Ascending aorta (tissue), 2 donors: Measurements from ENCODE around the gene INPP1. TPM values are rescaled to one million over a fixed set of nuclear protein-coding genes. Genes with fewer than 3 reads are reported as not detected.

Experiments
- DNase-seq, 2 donors: peaks; one replicate each; pipeline ENCODE4 v3.0.0-alpha.2; 2019; ENCODE audit warnings: low spot score in 2 of 2
- H3K27ac ChIP-seq, 2 donors: fragments of 200-600 bp; sonication (generic); one replicate each; pipeline ENCODE4 v1.5.1; 2016 to 2017; ENCODE audit warnings: mild to moderate bottlenecking in 1 of 2
- H3K27me3 ChIP-seq: fragments of 200-600 bp; sonication (generic); one replicate; pipeline ENCODE4 v1.5.1; 2017
- H3K36me3 ChIP-seq, 2 donors: fragments of 200-600 bp; sonication (generic); one replicate each; pipeline ENCODE4 v1.5.1; 2016
- H3K4me1 ChIP-seq, 2 donors: fragments of 200-600 bp; sonication (generic); one replicate each; pipeline ENCODE4 v1.5.1; 2016 to 2017; ENCODE audit warnings: mild to moderate bottlenecking in 1 of 2
- H3K4me3 ChIP-seq, 2 donors: fragments of 200-600 bp; sonication (generic); one replicate each; pipeline ENCODE4 v1.5.1; 2016 to 2017; ENCODE audit warnings: mild to moderate bottlenecking in 1 of 2
- H3K9me3 ChIP-seq, 2 donors: fragments of 200-600 bp; sonication (generic); one replicate each; pipeline ENCODE4 v1.5.1; 2016
- CTCF ChIP-seq, 3 experiments: fragments of 200-600 bp in 2 of 3; fragments of 450-650 bp in 1 of 3; sonication (generic) in 2 of 3; IDR thresholded peaks; one replicate each; pipeline ENCODE4 v1.5.1; 2016 to 2019; ENCODE audit warnings: antibody characterized with exemption in 3 of 3, mild to moderate bottlenecking in 1 of 3, moderate library complexity in 1 of 3
- intact Hi-C: fragments of 100-400 bp; cut with DNase I; formaldehyde crosslinking; loops from one replicate; pipeline ENCODE4 v1.15.1; 2023
- total RNA-seq: library from RNA; depleted of rRNA; stranded (reverse); fragments of >200 nt; gene quantifications from one replicate; pipeline ENCODE4 v1.1.0, GENCODE V29; 2016

INPP1 gene
- total RNA-seq, 1 donor from 2014 or later, result 13.3 TPM

- no peaks in the 10 kb centered on the region for H3K9me3 ChIP-seq
- intact Hi-C loops, result no loop called here
- H3K4me1 ChIP-seq, result no peaks in the 10 kb centered on the region
- H3K27ac ChIP-seq, result no peak overlapping the region
- H3K27me3 ChIP-seq, result no peaks in the 10 kb centered on the region
- no peaks in the 10 kb centered on the region for H3K36me3 ChIP-seq
- no peak overlapping the region for H3K4me3 ChIP-seq
- no peak for DNase-seq
- TF ChIP-seq CTCF (IDR thresholded peaks at IDR 0.05), result no peak
Measured at GRCh38 chr2:190396271-190396670, 52.9 kb downstream of the INPP1 start.

- Histone ChIP-seq H3K4me1 (peaks cover 0 to 5% of the 10 kb centered on the region in 2 donors), H3K36me3 (no peaks in the 10 kb centered on the region), H3K27ac (no peak overlapping the region), H3K4me3 (no peak overlapping the region), H3K27me3 (no peaks in the 10 kb centered on the region), H3K9me3 (no peaks in the 10 kb centered on the region)
- no peak for DNase-seq
- intact Hi-C loops, result no loop called here
- no peak for TF ChIP-seq CTCF (IDR thresholded peaks at IDR 0.05)
Measured at GRCh38 chr2:190402986-190403603, 59.7 kb downstream of the INPP1 start.

GRCh38 chr2:190404487-190404886 lies 61.1 kb downstream of the INPP1 start:
- intact Hi-C loops, result no loop called here
- H3K4me3 ChIP-seq, result no peak overlapping the region
- TF ChIP-seq CTCF (IDR thresholded peaks at IDR 0.05), result no peak

GRCh38 chr2:190405070-190405469 lies 61.7 kb downstream of the INPP1 start:
- intact Hi-C loops, result no loop called here
- H3K27me3 ChIP-seq, result no peaks in the 10 kb centered on the region
- no peaks in the 10 kb centered on the region for H3K9me3 ChIP-seq
- DNase-seq, result no peak
- H3K4me1 ChIP-seq, result peaks cover 0 to 8% of the 10 kb centered on the region in 2 donors
- H3K27ac ChIP-seq, result no peak overlapping the region
- H3K4me3 ChIP-seq, result no peak overlapping the region
- TF ChIP-seq CTCF (IDR thresholded peaks at IDR 0.05), result no peak
- H3K36me3 ChIP-seq, result no peaks in the 10 kb centered on the region

More at GRCh38 chr2:190404487-190404886, 61.1 kb downstream of the INPP1 start:
- Histone ChIP-seq H3K4me1 (peaks cover 0 to 8% of the 10 kb centered on the region in 2 donors), H3K9me3 (no peaks in the 10 kb centered on the region), H3K36me3 (no peaks in the 10 kb centered on the region), H3K27ac (no peak overlapping the region), H3K27me3 (no peaks in the 10 kb centered on the region)
- DNase-seq, result no peak

- Histone ChIP-seq H3K9me3 (no peaks in the 10 kb centered on the region), H3K27me3 (no peaks in the 10 kb centered on the region), H3K4me3 (no peak overlapping the region), H3K36me3 (no peaks in the 10 kb centered on the region), H3K27ac (no peak overlapping the region), H3K4me1 (peaks cover 0 to 8% of the 10 kb centered on the region in 2 donors)
- TF ChIP-seq CTCF (IDR thresholded peaks at IDR 0.05), result no peak
- intact Hi-C loops, result no loop called here
- DNase-seq, result no peak
Measured at GRCh38 chr2:190405995-190406394, 62.6 kb downstream of the INPP1 start.

- Histone ChIP-seq H3K27ac (no peak overlapping the region), H3K9me3 (no peaks in the 10 kb centered on the region), H3K4me1 (peaks cover 0 to 8% of the 10 kb centered on the region in 2 donors), H3K27me3 (no peaks in the 10 kb centered on the region), H3K36me3 (no peaks in the 10 kb centered on the region), H3K4me3 (no peak overlapping the region)
- no peak for DNase-seq
- intact Hi-C loops, result no loop called here
- no peak for TF ChIP-seq CTCF (IDR thresholded peaks at IDR 0.05)
Measured at GRCh38 chr2:190406805-190407204, 63.4 kb downstream of the INPP1 start.
